Smooth muscle cell (in vitro differentiated cells): Measurements from ENCODE around the gene CSMD2. TPM values are rescaled to one million over a fixed set of nuclear protein-coding genes. Genes with fewer than 3 reads are reported as not detected.

Source experiments
- DNase-seq: peaks from one replicate; lab custom pipeline; 2025; ENCODE audit not compliant: unreplicated experiment; lab: John Stamatoyannopoulos, UW
- H2AFZ ChIP-seq: fragments of 200-600 bp; sonication (generic); 2 replicates; pipeline ENCODE4 v1.6.0; 2016; ENCODE audit warnings: antibody characterized with exemption, low read depth, mild to moderate bottlenecking
- H3F3A ChIP-seq: fragments of 200-600 bp; sonication (generic); 2 replicates; pipeline ENCODE4 v1.6.0; 2017; ENCODE audit warnings: antibody characterized with exemption, low read depth
- H3K27ac ChIP-seq: fragments of 200-600 bp; sonication (generic); 2 replicates; pipeline ENCODE4 v1.5.1; 2016; ENCODE audit warnings: low read depth, mild to moderate bottlenecking
- H3K27me3 ChIP-seq: fragments of 200-600 bp; sonication (generic); 2 replicates; pipeline ENCODE4 v1.6.1; 2016; ENCODE audit warnings: low read depth, mild to moderate bottlenecking
- H3K36me3 ChIP-seq: fragments of 200-600 bp; sonication (generic); 2 replicates; pipeline ENCODE4 v1.5.1; 2016; ENCODE audit warnings: low read depth
- H3K4me1 ChIP-seq: fragments of 200-600 bp; sonication (generic); 2 replicates; pipeline ENCODE4 v1.5.1; 2016; ENCODE audit warnings: low read depth
- H3K4me2 ChIP-seq: fragments of 200-600 bp; sonication (generic); 2 replicates; pipeline ENCODE4 v1.6.0; 2016; ENCODE audit warnings: mild to moderate bottlenecking
- H3K4me3 ChIP-seq: fragments of 200-600 bp; sonication (generic); 2 replicates; pipeline ENCODE4 v1.5.1; 2016; ENCODE audit warnings: mild to moderate bottlenecking
- H3K79me2 ChIP-seq: fragments of 200-600 bp; sonication (generic); 2 replicates; pipeline ENCODE4 v1.6.0; 2016; ENCODE audit warnings: low read depth, mild to moderate bottlenecking
- H3K9ac ChIP-seq: fragments of 200-600 bp; sonication (generic); 2 replicates; pipeline ENCODE4 v1.6.0; 2016; ENCODE audit warnings: low read depth
- H3K9me3 ChIP-seq: fragments of 200-600 bp; sonication (generic); replicated peaks from 2 replicates; pipeline ENCODE4 v1.5.1; 2016; ENCODE audit warnings: low read depth
- H4K20me1 ChIP-seq: fragments of 200-600 bp; sonication (generic); 2 replicates; pipeline ENCODE4 v1.6.0; 2016; ENCODE audit warnings: low read depth
- WGBS: methylation state at CpG from one replicate; pipeline ENCODE4 v1.1.7; 2016; ENCODE audit warnings: low lambda C conversion rate; 5-methylcytosine and 5-hydroxymethylcytosine counted together
- polyA plus RNA-seq: library from polyadenylated mRNA; unstranded; fragments of >200 nt; fragmentation: Nextera tagmentation; extraction: Ambion mirVana; gene quantifications from 2 replicates; pipeline ENCODE4 v1.2.1, GENCODE V29; 2016
- total RNA-seq: library from RNA; depleted of rRNA; stranded (reverse); fragments of >200 nt; gene quantifications from 2 replicates; pipeline ENCODE4 v1.2.3, GENCODE V29; 2014
- TF ChIP-seq, protein P1 (sequence below): fragments of 200-600 bp; sonication (generic); IDR thresholded peaks from 2 replicates; pipeline ENCODE4 v1.5.1; 2017; ENCODE audit warnings: borderline replicate concordance, mild to moderate bottlenecking, antibody characterized with exemption; ENCODE audit not compliant: insufficient read depth, poor library complexity, severe bottlenecking

Gene CSMD2
- total and polyA plus RNA-seq, 2 experiments from 2014 or later, result 0.65 to 1.8 TPM

DNA sequence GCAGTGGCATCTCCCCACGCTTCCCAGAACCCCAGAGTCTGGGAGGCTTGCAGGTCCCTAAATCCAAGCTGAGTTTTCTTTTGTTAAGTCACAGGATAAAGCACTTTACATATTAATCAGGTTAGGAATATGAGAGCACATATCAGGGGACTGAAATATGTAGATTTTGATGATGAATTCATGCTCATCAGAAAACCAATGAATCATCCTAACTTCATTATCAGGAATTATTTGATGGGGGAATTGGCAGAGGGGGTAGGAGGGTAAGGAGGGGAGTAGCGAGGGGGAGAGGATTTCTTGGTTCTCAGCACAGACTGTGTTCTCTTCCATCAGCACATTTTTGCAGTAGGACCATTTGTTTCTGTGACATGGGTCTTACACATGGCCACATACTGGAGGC is 269.1 kb downstream of the CSMD2 start:
- TF ChIP-seq, protein P1, sequence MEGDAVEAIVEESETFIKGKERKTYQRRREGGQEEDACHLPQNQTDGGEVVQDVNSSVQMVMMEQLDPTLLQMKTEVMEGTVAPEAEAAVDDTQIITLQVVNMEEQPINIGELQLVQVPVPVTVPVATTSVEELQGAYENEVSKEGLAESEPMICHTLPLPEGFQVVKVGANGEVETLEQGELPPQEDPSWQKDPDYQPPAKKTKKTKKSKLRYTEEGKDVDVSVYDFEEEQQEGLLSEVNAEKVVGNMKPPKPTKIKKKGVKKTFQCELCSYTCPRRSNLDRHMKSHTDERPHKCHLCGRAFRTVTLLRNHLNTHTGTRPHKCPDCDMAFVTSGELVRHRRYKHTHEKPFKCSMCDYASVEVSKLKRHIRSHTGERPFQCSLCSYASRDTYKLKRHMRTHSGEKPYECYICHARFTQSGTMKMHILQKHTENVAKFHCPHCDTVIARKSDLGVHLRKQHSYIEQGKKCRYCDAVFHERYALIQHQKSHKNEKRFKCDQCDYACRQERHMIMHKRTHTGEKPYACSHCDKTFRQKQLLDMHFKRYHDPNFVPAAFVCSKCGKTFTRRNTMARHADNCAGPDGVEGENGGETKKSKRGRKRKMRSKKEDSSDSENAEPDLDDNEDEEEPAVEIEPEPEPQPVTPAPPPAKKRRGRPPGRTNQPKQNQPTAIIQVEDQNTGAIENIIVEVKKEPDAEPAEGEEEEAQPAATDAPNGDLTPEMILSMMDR, result no peak
- H2AFZ ChIP-seq, result no peak overlapping the region
- no peaks in the 10 kb centered on the region for H3K4me1 ChIP-seq
- H3K27ac ChIP-seq, result no peak overlapping the region
- no peak overlapping the region for H3K4me3 ChIP-seq
- peaks cover 3% of the 10 kb centered on the region for H3F3A ChIP-seq
- H3K9ac ChIP-seq, result no peak overlapping the region
- H3K4me2 ChIP-seq, result no peak overlapping the region
- no peaks in the 10 kb centered on the region for H3K36me3 ChIP-seq
- no peak for DNase-seq
- WGBS, result 93% methylated on average over 2 of the region's 2 CpGs
- H3K9me3 ChIP-seq, result no peaks in the 10 kb centered on the region
- H4K20me1 ChIP-seq, result no peaks in the 10 kb centered on the region
- no peaks in the 10 kb centered on the region for H3K79me2 ChIP-seq
- no peaks in the 10 kb centered on the region for H3K27me3 ChIP-seq

DNA sequence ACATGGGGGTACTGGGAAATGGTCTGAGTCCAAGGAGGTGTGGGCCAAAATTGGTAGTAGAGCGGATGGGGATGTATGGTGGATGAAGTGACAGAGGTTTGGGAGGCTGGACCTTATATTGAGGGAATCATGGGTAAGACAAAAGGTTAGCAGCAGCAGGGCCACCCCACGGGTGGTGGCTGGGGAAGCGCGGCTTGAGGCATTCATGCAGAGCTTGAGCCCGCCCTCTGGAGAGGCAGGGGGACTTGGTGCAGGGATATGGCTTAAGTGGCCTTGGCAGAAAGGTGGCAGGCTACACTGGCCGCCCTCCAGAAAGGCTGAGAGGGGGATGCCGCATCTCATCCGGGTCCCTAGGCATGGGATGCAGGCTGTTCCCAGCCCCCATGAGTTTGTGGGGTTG is 269.6 kb downstream of the CSMD2 start:
- Histone ChIP-seq H3K27me3 (no peaks in the 10 kb centered on the region), H3K79me2 (no peaks in the 10 kb centered on the region), H3K4me2 (no peak overlapping the region), H3K4me1 (no peaks in the 10 kb centered on the region), H4K20me1 (no peaks in the 10 kb centered on the region), H3K9ac (no peak overlapping the region), H3K27ac (no peak overlapping the region), H3K9me3 (no peaks in the 10 kb centered on the region), H3F3A (peaks cover 3% of the 10 kb centered on the region), H2AFZ (no peak overlapping the region), H3K36me3 (no peaks in the 10 kb centered on the region), H3K4me3 (no peak overlapping the region)
- TF ChIP-seq, protein P1, result no peak
- 85% methylated on average over 8 of the region's 8 CpGs for WGBS
- no peak for DNase-seq

DNA sequence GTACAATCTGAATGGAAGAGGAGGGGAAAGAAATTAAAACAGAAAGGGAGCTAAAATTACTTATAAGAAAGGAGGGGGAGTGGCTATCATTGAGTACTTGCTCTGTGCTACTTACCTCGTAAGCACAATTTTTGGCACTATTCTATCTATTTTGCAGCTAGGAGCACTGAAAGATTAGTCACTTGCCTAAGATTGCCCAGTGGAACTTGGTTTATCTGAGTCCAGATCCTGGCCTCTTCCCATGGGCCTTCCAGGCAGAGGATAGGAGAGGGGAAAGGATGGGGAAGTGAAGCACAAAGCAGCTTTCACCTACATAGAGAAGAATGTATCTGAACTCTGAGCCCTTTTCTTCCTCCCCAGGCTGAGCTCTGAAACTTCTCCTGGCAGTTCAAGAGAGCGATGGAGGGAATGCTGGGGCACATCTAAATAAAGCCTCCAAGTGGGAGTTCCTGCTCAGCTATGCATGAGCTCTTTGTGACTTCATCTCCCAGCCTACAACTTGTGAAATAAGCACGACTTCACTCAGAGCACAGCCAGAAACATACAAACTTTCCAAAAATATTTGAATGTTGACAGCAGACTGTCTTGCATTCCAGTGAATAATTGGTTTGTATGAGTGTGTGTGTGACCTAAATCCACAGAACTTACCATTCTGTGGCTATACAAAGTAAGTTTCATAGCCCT is 271.7 kb downstream of the CSMD2 start:
- Histone ChIP-seq H3K79me2 (no peaks in the 10 kb centered on the region), H3K36me3 (no peaks in the 10 kb centered on the region), H3K4me3 (no peak overlapping the region), H3K9ac (no peak overlapping the region), H3K27me3 (no peaks in the 10 kb centered on the region), H3K9me3 (no peaks in the 10 kb centered on the region), H3F3A (peaks cover 3% of the 10 kb centered on the region), H3K4me1 (no peaks in the 10 kb centered on the region), H2AFZ (no peak overlapping the region), H3K4me2 (peak overlapping the region; percentile 24), H3K27ac (no peak overlapping the region), H4K20me1 (no peaks in the 10 kb centered on the region)
- no peak for DNase-seq
- WGBS, result 34% methylated on average over 3 of the region's 3 CpGs
- TF ChIP-seq, protein P1, result no peak

DNA sequence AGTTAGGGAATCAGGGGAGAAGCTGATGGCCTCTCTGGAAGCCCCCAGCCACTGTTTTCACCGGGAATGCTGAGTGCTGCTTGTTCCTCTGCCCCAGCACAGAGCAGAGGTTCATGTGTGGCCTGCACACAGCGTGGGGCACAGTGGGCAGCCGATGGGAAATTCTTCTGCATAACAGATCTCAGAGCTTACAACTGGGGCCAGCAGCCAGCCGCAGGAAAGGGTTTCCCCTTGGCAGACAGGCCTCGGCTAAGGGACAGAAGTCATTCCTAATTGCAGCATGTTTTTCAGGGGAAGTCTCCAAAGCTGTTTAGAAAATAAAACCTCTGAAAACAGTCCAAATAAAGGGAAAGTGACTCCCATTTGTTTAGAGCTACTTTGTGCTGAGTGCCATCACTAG is 278.5 kb downstream of the CSMD2 start:
- Histone ChIP-seq H3K9me3 (no peaks in the 10 kb centered on the region), H3K27me3 (peaks cover 19% of the 10 kb centered on the region), H3K79me2 (no peaks in the 10 kb centered on the region), H4K20me1 (no peaks in the 10 kb centered on the region), H3K36me3 (no peaks in the 10 kb centered on the region), H3K9ac (no peak overlapping the region), H3K27ac (no peak overlapping the region), H3K4me3 (no peak overlapping the region), H2AFZ (no peak overlapping the region), H3K4me2 (no peak overlapping the region), H3F3A (no peaks in the 10 kb centered on the region), H3K4me1 (peaks cover 4% of the 10 kb centered on the region)
- TF ChIP-seq, protein P1, result no peak
- no peak for DNase-seq
- 74% methylated on average over 5 of the region's 5 CpGs for WGBS
